Left forelimb (tissue), 1 donor: Measurements from ENCODE around the gene ORC6.

Experiments
- DNase-seq: peaks from one replicate; pipeline ENCODE4 v3.0.0-alpha.2; 2018; ENCODE audit warnings: low spot score

ORC6 gene

DNA sequence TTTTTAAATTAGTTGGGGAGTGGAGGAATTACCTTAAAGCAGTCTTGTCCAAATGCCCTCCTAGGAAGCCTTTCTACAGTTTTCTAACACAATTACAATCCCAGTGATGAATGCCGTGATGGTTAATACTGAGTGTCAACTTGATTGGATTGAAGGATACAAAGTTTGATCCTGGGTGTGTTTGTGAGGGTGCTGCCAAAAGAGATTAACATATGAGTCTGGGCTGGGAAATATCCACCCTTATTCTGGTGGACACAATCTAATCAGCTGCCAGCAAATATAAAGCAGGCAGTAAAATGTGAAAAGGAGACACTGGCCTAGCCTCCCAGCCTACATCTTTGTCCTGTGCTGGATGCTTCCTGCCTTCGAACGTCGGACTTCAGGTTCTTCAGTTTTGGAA is 12.2 kb downstream of the ORC6 start:
- no peak for DNase-seq

DNA sequence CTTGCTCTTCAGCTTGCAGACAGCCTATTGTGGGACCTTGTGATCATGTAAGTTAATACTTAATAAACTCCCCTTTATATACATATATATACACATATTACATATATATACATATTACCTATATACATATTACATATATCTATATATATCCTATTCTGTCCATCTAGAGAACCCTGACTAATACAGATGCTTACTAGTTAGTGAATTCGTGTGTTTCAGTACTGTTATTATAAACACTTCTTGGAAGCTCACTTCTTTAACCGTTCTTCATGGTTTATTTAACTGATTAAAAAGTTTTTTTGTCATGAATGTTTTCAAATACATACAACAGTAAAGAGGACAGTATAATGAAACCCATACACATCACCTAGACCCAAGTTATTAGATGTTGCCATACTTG is 12.6 kb downstream of the ORC6 start:
- no peak for DNase-seq

DNA sequence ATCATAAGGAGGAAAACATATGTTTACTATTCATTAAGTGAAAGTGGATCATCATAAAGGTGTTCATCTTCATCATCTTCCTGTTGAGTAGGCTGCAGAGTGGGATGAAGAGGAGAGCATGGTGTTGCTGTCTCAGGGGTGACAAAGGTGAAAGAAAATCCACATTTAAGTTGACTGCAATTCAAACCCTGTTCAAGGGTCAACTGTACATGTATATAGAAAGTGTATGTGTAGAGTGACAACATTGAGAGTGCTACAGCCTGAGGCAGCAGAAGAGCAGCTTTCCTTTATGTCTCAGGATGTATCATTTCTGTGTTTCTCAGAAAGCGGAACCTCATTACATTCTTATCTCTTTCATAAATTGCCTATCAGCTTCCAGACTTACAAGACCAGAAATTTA is 17.2 kb downstream of the ORC6 start:
- no peak for DNase-seq

DNA sequence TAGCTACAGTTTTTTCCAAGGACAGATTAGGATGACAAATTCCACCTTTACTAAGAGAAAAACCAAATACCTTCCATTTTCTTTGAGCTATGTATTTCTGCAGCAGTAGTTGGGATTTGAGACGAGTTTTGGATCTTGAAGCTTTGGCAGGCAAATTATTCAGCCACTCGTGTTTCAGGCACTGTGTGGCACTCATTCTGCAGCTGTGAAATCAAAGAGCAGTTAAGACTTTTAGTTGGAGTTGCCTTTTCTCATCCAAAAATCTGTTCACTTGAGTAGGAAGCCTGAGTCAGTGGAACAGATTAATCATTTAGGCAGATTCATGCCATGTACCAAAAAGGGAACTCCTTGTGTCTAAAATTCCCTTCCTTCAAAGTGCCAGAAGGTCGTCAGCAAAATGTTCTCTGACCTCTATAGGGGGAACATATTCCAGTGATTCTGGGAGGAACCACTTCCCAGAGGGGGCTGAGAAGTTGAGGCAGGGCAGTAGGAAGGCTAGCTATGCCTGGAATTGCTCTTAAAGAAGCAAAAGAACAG is 20.1 kb downstream of the ORC6 start:
- DNase-seq: no peak

DNA sequence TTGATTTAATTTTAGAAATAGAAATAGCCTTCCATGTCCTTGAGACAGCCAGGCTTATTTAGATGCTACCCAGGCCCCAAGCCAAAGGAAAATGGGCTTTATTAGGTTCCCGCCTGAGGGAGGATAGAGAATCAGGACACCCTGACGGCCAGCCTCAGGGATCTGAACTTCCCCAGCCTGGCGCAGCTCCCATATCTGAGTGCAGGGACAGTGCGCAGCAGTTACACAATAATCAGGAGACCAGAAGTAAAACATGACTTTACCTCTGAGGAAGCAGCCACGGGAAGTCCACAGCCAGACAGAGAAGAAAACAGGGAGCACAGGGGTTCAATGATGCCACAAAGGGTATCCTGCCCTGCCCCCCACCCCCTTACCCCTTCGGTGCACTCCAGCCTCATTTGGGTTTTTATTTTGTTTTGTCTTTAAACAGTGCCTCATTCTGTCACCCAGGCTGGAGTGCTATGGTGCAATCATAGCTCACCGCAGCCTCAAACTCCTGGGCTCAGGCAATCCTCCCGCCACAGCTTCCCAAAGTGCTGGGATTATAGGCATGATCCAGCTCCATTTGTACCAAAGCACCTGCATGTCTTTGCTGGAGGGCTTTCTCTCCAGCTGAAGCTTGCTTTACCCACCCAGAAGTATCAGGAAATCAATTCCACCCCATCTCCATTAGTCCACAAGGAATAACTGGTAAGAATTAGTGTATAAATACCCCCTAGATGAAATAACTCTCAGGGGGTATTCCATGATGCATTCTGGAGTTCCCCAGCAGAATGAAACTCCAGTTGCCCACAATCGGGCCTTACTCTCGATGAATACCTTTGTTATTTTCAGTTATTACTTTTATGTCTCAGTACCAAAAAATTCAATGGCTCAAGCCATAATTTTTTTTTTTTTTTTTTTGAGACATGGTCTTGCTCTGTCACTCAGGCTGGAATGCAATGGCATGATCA is 21.9 kb downstream of the ORC6 start:
- no peak for DNase-seq

DNA sequence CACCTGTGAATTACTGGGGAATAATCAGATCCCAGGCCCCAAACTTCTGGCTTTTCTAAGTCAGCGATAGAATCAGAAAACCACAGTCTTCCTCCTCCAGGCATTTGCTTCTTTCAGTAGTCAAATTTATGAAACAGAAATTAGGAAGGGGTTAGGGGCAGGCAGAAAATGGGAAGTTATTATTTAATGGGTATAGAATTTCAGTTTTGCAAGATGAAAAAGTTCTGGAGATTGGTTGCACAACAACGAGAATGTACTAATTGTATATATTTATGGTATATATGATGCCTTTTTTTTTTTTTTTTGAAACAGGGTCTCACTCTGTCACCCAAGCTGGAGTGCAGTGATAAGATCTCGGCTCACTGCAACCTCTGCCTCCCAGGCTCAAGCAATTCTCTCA is 23.5 kb downstream of the ORC6 start:
- DNase-seq: no peak

DNA sequence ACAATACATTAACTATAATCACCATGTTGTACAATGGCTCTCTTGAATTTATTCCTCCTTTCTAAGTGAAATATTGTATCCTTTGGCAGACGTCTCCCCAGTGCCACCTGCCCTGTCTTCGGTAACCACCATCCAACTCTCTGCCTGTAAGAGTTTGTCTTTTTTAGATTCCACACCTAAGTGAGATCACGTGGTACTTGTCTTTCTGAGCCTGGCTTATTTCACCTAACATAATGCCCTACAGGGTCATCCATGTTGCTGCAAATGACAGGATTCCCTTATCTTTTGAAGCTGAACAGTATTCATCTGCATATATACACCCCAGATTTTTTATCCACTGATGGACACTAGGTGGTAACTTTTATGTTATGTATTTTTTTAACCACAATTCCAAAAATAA is 24.2 kb downstream of the ORC6 start:
- no peak for DNase-seq

DNA sequence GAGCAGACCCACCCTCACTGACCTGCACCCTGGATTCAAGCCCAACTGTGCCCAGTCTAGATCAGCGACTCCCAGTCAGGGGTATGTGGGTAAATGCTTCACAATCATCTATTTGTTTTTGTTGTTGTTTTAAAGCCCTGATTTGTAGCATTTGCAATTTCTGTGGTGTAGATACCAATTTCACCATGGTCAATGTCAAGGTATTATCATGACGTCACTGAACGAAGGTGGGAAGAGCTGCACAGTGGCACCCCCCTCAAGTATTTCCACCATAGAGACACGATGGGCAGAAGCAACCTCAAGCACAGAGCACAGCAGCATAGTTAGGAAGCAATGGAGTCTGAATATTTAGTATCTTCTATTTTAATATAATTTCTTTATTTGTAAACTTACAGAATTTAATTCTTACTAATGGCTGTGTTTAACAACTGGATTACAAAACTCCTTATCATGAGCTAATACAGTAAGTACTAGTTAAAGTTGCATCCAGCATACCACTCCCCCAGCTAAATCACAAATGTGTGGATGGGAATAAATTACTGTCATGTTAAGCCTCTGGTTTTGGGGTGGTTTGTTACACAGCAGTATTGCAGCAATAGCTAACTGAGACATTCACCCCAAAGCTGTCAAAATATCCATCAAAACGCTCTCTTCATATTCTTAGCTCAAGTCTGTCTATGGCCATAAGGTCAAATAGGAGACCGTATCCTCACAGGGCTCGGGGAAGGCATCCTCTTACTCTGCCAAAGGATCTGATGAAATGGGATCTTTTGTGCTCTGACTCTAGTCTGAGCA is 25.5 kb downstream of the ORC6 start:
- no peak for DNase-seq

DNA sequence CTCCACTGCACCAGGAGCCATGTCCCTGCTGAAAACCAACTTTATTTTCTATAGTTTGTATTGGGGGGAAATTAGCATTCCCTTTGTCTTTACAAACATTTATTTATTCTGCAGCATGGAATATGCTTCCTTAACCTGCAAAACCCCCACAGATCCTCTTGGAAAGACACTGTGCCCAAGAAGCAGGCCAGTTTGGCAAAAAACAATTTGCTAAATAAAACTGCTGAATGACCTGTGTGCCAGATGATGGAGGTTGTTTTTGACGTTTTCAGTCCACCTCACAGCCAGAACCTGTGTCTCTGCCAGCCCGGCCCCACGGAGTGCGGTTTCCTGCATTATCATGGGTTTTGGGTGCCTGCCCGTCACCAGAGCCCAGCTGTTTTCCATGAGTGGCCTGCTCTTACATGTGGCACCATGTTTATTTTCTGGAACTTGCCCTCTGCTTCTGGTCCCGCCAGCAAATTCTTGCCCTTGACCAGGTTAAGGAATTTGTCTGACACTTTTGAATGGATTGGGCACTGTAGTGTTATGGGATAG is 26.4 kb downstream of the ORC6 start:
- no peak for DNase-seq

DNA sequence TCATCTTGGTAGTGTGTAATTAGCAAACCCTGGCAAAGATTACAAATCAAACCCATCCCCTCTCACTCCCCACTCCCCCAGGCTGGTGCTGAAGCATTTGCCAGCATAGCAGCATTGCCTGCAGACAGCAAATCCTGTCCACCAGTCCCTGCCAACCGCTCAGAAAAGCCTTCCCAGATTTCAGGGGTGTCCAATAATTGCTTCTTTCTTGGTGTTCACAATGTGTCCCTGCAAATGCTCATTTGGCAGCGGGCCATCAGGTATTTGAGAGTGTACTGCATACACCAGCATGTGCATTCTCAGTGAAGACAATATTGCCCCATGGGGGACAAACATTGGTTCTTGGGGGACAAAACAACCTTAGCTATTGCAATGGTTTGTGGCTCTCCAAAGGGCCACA is 28.2 kb downstream of the ORC6 start:
- DNase-seq: no peak

DNA sequence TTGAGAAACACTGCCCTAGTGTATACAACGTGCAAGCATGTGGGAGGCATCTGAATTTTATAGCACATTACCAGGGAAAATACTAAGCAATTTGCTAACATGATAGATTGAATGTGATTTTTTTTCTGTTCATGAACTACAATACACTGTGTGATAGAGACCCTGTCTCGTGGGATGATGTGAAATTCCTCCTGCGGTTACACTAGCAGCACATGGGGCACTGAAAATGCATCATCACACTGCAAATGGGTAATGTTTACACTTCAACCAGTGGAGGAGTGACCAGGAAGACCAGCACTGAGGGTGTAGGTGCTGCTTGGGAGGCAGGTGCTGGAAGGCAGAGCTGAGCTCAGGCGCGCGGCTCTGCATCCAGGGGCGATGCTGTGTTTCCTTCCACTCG is 28.8 kb downstream of the ORC6 start:
- DNase-seq: no peak

DNA sequence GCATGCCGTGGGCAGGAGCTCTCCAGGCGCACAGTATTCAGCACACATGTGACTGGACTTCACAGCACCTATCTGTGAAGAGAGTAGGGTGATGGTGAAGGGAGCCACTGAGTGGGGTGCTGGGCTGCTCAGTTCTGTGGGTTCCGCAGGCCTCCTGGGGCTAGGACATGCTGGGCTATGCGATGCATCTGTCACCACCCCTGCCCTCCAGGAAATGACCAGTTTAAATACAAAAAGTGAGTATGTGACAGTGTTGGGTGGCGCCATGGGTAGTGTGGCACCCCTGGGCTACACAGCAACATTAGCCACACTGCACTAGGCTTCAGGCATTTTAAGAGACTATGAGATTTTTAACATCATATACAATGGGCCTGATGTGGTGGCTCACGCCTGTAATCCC is 30.1 kb downstream of the ORC6 start:
- no peak for DNase-seq

DNA sequence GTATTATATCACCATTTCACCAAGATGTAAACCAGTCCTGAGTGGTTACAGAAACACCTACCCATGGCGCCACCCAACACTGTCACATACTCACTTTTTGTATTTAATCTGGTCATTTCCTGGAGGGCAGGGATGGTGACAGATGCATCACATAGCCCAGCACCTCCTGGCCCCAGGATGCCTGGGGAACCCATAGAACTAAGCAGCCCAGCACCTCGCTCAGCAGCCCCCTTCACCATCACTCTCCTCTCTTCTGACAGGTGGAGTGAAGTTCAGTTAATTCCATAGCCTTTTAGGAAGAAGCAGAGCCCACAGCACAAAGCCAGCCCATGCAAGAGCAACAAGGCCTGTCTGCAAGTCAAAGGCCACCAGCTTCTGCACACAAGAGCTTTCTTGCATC is 31.2 kb downstream of the ORC6 start:
- no peak for DNase-seq

DNA sequence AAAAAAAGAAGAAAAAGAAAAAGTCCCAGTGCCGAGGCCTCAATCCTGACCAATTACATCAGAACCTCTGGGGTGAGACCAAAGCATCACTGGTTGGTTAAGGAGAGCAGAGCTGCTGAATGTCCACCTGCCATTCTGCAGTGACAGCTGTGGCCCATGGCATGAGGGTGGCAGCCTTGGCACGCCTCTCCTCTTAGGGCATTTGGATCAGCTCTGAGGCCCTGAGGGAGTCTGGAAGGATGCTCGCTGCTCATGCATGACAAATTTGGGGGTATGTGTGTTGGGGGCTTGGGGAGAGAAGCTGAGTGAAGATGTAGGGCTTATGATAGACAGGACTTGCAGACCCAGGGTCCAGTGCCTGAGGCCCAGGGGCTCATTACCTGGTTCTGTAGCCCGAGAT is 32.4 kb downstream of the ORC6 start:
- DNase-seq: no peak

DNA sequence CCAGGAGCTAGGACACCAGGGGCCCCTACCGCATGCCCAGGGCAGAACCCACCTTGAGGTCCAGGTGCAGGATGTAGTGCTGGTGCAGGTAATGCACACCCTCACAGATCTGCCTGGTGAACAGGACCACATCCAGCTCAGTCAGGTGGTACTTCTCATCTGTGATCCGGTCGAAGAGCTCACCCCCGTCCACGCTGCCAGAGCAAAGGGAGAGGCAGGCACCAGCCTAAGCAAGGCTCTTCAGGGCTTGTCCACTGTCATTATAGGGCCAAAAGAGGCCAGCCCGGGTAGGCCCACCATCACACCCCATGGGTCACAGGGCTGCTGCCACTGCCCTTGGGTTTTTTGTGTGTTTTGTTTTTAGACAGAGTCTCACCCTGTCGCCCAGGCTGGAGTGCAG is 37.7 kb downstream of the ORC6 start:
- DNase-seq: no peak

DNA sequence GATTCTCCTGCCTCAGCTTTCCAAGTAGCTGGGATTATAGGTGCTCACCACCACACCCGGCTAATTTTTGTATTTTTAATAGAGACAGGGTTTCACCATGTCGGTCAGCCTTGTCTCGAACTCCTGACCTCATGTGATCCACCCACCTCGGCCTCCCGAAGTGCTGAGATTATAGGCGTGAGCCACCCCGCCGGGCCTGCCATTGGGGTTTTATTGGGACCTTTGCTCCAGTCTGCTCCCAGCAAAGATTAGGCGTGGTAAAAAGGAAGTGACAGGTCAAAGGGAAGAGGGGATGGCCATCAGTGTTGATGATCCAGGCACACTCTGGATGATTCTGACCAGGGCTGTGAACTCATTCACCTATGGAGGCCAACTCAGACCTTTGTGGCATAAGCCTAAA is 38.2 kb downstream of the ORC6 start:
- no peak for DNase-seq

DNA sequence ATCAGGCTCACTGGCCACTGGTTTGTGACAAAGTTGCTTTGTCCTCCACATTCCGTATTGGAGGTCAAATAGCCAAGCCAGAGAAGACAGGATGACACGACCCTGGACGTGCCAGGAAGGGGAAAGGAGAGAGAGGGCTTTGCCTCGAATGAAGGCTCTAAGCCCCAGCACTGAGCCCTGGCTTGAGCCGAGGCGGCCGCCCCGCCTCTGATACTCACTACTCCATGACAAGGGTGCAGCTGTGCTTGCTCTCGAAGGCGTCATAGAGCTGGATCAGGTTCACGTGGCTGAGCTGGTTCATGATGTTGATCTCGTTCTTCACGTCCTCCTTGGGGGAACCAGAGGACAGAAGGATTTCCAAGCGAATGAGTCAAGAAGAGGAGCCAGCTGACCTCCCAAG is 39.3 kb downstream of the ORC6 start:
- DNase-seq: no peak

DNA sequence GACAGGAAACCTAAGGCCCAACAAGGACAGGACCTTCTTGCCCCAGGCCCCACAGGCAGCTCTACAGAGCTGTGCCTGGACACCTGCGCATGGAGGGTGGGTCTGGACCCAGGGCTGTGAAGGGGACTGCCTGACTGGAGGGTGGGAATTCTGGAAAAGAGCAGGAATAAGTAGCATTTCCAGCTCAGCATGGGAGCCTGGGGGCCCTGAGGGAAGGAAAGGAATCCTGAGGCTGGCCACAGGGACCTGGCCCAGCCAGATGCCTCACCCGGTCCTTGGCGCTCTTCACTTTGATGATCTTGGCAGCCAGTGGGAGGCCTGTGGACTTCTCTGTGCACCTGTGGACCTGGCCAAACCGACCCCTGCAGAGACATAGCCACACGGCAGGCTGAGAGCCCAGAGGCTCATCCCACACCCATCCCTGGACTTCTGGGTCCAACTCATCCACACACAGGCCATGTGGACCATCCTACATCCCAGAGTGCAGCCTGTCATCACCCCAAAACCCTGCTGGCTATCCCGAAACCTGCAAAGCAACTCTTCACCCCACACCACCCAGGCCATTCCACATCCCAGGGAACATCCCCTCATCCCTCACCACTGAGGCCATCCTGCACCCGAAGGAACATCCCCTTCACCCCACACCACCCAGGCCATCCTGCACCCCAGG is 40.0 kb downstream of the ORC6 start:
- no peak for DNase-seq

DNA sequence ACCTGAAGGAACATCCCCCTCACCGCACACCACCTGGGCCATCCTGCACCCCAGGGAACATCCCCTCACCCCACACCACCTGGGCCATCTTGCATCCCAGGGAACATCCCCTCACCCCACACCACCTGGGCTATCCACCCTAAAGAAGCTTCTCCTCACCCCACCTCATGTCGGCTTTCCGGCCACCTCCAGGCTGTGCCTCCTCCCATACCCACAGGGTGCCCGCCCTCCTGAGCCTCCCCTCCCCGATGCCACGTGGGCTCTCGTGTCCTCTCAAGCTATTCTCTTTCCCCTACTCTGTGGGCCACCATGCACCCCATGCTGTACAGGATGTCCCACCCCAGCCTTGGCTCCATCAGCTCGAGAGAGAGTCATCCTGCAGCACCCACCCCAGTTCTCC is 40.7 kb downstream of the ORC6 start:
- no peak for DNase-seq

DNA sequence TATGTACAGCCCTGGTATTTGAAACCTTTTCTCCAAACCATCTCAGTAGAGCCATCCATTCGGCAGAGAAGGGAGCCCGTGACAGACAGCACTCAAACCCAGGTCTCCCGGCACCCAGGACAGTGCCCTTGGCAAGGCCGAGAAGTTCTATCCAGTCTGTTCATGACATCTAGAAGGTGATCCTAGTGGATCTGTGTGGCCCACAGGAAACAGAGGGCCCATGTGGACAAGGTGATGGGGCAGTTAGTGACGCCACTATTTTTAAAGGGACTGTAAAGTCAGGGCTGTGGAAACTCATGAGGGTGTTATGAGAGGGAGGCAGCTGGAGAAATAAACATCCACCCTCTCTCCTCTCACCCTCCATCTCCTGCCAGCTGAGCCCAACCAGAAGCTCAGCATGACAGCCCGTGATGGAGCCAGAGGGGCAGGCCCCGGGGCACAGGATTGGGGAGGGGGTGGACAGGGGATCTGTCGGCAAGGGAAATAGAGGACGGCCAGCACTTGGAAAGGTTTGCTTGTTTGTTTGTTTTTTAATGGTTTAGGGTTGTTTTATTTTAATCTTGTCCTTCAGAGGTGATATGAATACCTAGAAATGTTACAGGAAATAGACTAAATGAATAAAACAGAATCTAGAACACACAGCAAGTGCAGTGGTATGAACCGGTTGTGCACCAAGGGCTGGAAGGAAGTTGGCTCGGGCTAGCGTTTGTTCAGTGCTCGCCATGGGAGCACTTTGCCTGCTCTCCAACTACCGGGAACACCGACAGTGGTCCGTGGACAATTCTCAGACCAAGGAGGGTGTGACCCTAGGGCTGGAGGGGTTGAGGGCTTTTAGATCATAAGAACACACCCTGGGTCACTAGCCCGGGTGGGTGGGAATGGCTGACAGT is 41.6 kb downstream of the ORC6 start:
- no peak for DNase-seq
